HCT116 (cell line): ENCODE results near the gene TMEM242. TPM values are rescaled to one million over a fixed set of nuclear protein-coding genes. Genes with fewer than 3 reads are reported as not detected.

Experiments used
- ATAC-seq: fragments of 200-7000 bp; cut with Tn5 transposase; 2 replicates; pipeline ENCODE4 v1.9.1; 2020; ENCODE audit warnings: mild to moderate bottlenecking, moderate library complexity
- BruUV-seq: library from RNA; stranded (reverse); fragments of 400-500 nt; replicated peaks from 2 replicates; lab custom pipeline; 2021; lab: Mats Ljungman, UMichigan
- CTCF ChIA-PET: fragments of 300-600 bp; sonication (Branson Sonifier 250); formaldehyde crosslinking; loops from one replicate; lab custom pipeline; 2021; ENCODE audit warnings: antibody characterized with exemption; lab: Charles Lee
- POLR2A ChIA-PET: fragments of 300-600, 350-600 bp; sonication (Branson Sonifier 250); formaldehyde crosslinking; loops from one replicate; lab custom pipeline; 2021; ENCODE audit warnings: antibody characterized with exemption; lab: Charles Lee
- RAD21 ChIA-PET, 2 experiments: fragments of 300-600 bp; sonication (Branson Sonifier 250); formaldehyde crosslinking; loops; one replicate each; lab custom pipeline; 2023; ENCODE audit warnings: low total read pairs in 2 of 2; ENCODE audit not compliant: uncharacterized antibody in 2 of 2, unreplicated experiment in 2 of 2, low non-redundant PET in 1 of 2; lab: Charles Lee
- DNase-seq: peaks from one replicate; pipeline ENCODE4 v3.0.0-alpha.2; 2010; ENCODE audit warnings: low read depth, low spot score
- H2AFZ ChIP-seq: fragments of 200-600 bp; shearing (Covaris generic), sonication (generic); 2 replicates; pipeline ENCODE4 v1.6.1; 2017; ENCODE audit warnings: low read depth, mixed run types, mixed read lengths, antibody characterized with exemption, low read length; ENCODE audit not compliant: poor library complexity, severe bottlenecking
- H3K27ac ChIP-seq: 2 replicates; pipeline ENCODE4 v1.5.1; 2012; ENCODE audit warnings: low read depth, low read length
- H3K27me3 ChIP-seq: fragments of 200-600 bp; sonication (generic); 2 replicates; pipeline ENCODE4 v1.6.1; 2016; ENCODE audit warnings: mixed run types, low read length, mixed read lengths; ENCODE audit not compliant: insufficient read depth
- H3K36me3 ChIP-seq, 2 experiments: fragments of 200-500 bp in 1 of 2; fragments of 200-600 bp in 1 of 2; sonication (Bioruptor generic) in 1 of 2; sonication (generic) in 1 of 2; 2 replicates each; pipeline versions ENCODE4 v1.5.1 to v1.6.1; 2014 to 2016; ENCODE audit warnings: low read length in 2 of 2, inconsistent platforms in 1 of 2, mixed read lengths in 1 of 2, mixed run types in 1 of 2; ENCODE audit not compliant: insufficient read depth in 2 of 2, control insufficient read depth in 1 of 2
- H3K4me1 ChIP-seq, 2 experiments: fragments of 200-600 bp in 1 of 2; sonication (generic) in 1 of 2; 2 replicates each; pipeline versions ENCODE4 v1.5.1 to v1.6.1; 2012 to 2017; ENCODE audit warnings: low read length in 2 of 2, inconsistent platforms in 1 of 2, mild to moderate bottlenecking in 1 of 2, mixed read lengths in 1 of 2, mixed run types in 1 of 2, moderate library complexity in 1 of 2; ENCODE audit not compliant: insufficient read depth in 2 of 2, control insufficient read depth in 1 of 2
- H3K4me2 ChIP-seq: fragments of 200-600 bp; sonication (generic); 2 replicates; pipeline ENCODE4 v1.6.1; 2017; ENCODE audit warnings: mixed run types, low read length, mixed read lengths
- H3K4me3 ChIP-seq, 2 experiments: fragments of 200-600 bp in 1 of 2; sonication (generic) in 1 of 2; replicated peaks in 1 of 2; 2 replicates each; pipeline ENCODE4 v1.5.1; 2011 to 2016; ENCODE audit warnings: low read length in 2 of 2, control low read depth in 1 of 2, low read depth in 1 of 2, mild to moderate bottlenecking in 1 of 2, mixed read lengths in 1 of 2, mixed run types in 1 of 2
- H3K79me2 ChIP-seq: fragments of 200-600 bp; sonication (generic); 2 replicates; pipeline ENCODE4 v1.6.1; 2017; ENCODE audit warnings: mild to moderate bottlenecking, mixed run types, low read length, moderate library complexity, mixed read lengths; ENCODE audit not compliant: insufficient read depth
- H3K9ac ChIP-seq: fragments of 200-600 bp; sonication (generic); 2 replicates; pipeline ENCODE4 v1.6.1; 2016; ENCODE audit warnings: low read length, mixed read lengths
- H3K9me2 ChIP-seq: fragments of 200-600 bp; sonication (generic), shearing (Covaris generic); 2 replicates; pipeline ENCODE4 v1.6.1; 2017; ENCODE audit warnings: mixed run types, mild to moderate bottlenecking, moderate library complexity; ENCODE audit not compliant: insufficient read depth
- H3K9me3 ChIP-seq, 2 experiments: fragments of 200-500 bp in 1 of 2; fragments of 200-600 bp in 1 of 2; sonication (Bioruptor generic) in 1 of 2; sonication (generic) in 1 of 2; 2 replicates each; pipeline ENCODE4 v1.6.1; 2014 to 2017; ENCODE audit warnings: low read length in 2 of 2, mixed read lengths in 2 of 2, inconsistent platforms in 1 of 2, low read depth in 1 of 2, mild to moderate bottlenecking in 1 of 2, mixed run types in 1 of 2, moderate library complexity in 1 of 2; ENCODE audit not compliant: control insufficient read depth in 1 of 2, insufficient read depth in 1 of 2
- H4K20me1 ChIP-seq: fragments of 200-600 bp; sonication (generic), shearing (Covaris generic); 2 replicates; pipeline ENCODE4 v1.6.1; 2017; ENCODE audit warnings: mixed run types, mild to moderate bottlenecking, moderate library complexity; ENCODE audit not compliant: insufficient read depth
- ATF3 ChIP-seq: IDR thresholded peaks from 2 replicates; pipeline ENCODE4 v1.6.1; 2012
- CTCF ChIP-seq, 3 experiments: fragments of 200-600 bp in 1 of 3; sonication (generic) in 1 of 3; IDR thresholded peaks in 2 of 3; conservative IDR thresholded peaks in 1 of 3; 2 replicates each; pipeline ENCODE4 v1.5.1; 2012 to 2017; ENCODE audit warnings: low read depth in 2 of 3, low read length in 2 of 3, antibody characterized with exemption in 1 of 3, borderline replicate concordance in 1 of 3, control low read depth in 1 of 3, mild to moderate bottlenecking in 1 of 3, mixed read lengths in 1 of 3, mixed run types in 1 of 3, moderate library complexity in 1 of 3; ENCODE audit not compliant: insufficient read depth in 1 of 3
- ELF1 ChIP-seq: IDR thresholded peaks from 2 replicates; pipeline ENCODE4 v1.6.1; 2012; ENCODE audit warnings: low read depth, borderline replicate concordance
- EZH2 ChIP-seq: fragments of 200-600 bp; sonication (generic); IDR thresholded peaks from 2 replicates; pipeline ENCODE4 v1.6.1; 2017; ENCODE audit warnings: antibody characterized with exemption, mixed run types
- MAX ChIP-seq: IDR thresholded peaks from 2 replicates; pipeline ENCODE4 v1.6.1; 2012
- SIN3A ChIP-seq: IDR thresholded peaks from 2 replicates; pipeline ENCODE4 v1.6.1; 2012; ENCODE audit warnings: low read depth
- SP1 ChIP-seq: IDR thresholded peaks from 2 replicates; pipeline ENCODE4 v1.6.1; 2012; ENCODE audit warnings: low read depth
- ZFX ChIP-seq: fragments of 450-650 bp; IDR thresholded peaks from 2 replicates; pipeline ENCODE4 v1.6.1; 2017
- intact Hi-C: fragments of 100-400 bp; cut with micrococcal nuclease; formaldehyde crosslinking; loops from 2 replicates; pipeline ENCODE4 v1.10.0; 2022
- total RNA-seq: library from RNA; stranded (reverse); gene quantifications from one replicate; pipeline ENCODE4 v1.2.1, GENCODE V29; 2021; ENCODE audit not compliant: unreplicated experiment

Gene TMEM242
- total RNA-seq, 1 experiment from 2014 or later = 11.6 TPM

- RAD21 ChIA-PET = no interaction called here
- Histone ChIP-seq H3K9ac (no peak overlapping the region), H3K36me3 (no peaks in the 10 kb centered on the region), H3K4me2 (no peak overlapping the region), H2AFZ (no peak overlapping the region), H3K4me1 (peaks cover 9 to 24% of the 10 kb centered on the region in 2 experiments; a peak in 3 of 4 replicates), H3K79me2 (no peaks in the 10 kb centered on the region), H3K9me3 (no peaks in the 10 kb centered on the region; a peak in 1 of 4 replicates), H3K9me2 (no peaks in the 10 kb centered on the region), H3K27me3 (no peaks in the 10 kb centered on the region), H3K4me3 (no peak overlapping the region), H3K27ac (no peak overlapping the region)
- BruUV-seq = no TSS peak
- no peak for DNase-seq
- CTCF ChIA-PET = no interaction called here
- intact Hi-C loops = loop anchor here (10.0 kb wide), 1 partner anchor 126 kb away; no protein-coding TSS in a partner anchor
- TF ChIP-seq SP1 (no peak), MAX (no peak), ELF1 (no peak), EZH2 (no peak), ZFX (no peak), SIN3A (no peak), ATF3 (no peak), CTCF (IDR thresholded peaks at IDR 0.05 in 2 of 3, conservative IDR thresholded peaks at IDR 0.05 in 1 of 3; ENCODE audit: borderline replicate concordance in 1 of 3, insufficient read depth in 1 of 3, low read depth in 2 of 3, low read length in 2 of 3) (no peak)
- TF ChIP-seq, all 23 proteins: peak for 0
- POLR2A ChIA-PET = no interaction called here
- H4K20me1 ChIP-seq = no peaks in the 10 kb centered on the region
- ATAC-seq = no peak
Measured at GRCh38 chr6:157270308-157270707, 53.0 kb downstream of the TMEM242 start.
